Activated CD8-positive, alpha-beta T cell treated with anti-CD3 and anti-CD28 coated beads, Interleukin-2, amount 10 ng/mL, durations not matched to agents 7 days and 5 days (primary cell): ENCODE measurements around the gene GALNT17. TPM values are rescaled to one million over a fixed set of nuclear protein-coding genes. Genes with fewer than 3 reads are reported as not detected.
"Not testable (repeated sequence)": the region's sequence is repeated elsewhere in the genome, so short reads cannot be mapped to it uniquely, and the experiment has no call there.

ENCODE experiments used
- ATAC-seq: fragments of 150-1000 bp; cut with Tn5 transposase; one replicate; pipeline ENCODE4 v1.10.0; 2021; ENCODE audit warnings: moderate library complexity
- CTCF ChIA-PET: fragments of 350-600 bp; sonication (Branson Sonifier 250); formaldehyde crosslinking; loops from one replicate; lab custom pipeline; 2021; ENCODE audit warnings: antibody characterized with exemption; lab: Charles Lee
- POLR2A ChIA-PET: fragments of 350-600 bp; sonication (Branson Sonifier 250); formaldehyde crosslinking; loops from one replicate; lab custom pipeline; 2021; ENCODE audit warnings: antibody characterized with exemption; lab: Charles Lee
- DNase-seq: peaks from one replicate; pipeline ENCODE4 v3.0.0-alpha.2; 2020
- H3K27ac Mint-ChIP-seq: one replicate; pipeline ENCODE4 v1.8.0; 2021; ENCODE audit warnings: mild to moderate bottlenecking, mixed read lengths
- H3K27me3 Mint-ChIP-seq: one replicate; pipeline ENCODE4 v1.8.0; 2021; ENCODE audit warnings: low read depth, mixed read lengths
- H3K36me3 Mint-ChIP-seq: one replicate; pipeline ENCODE4 v1.8.0; 2021; ENCODE audit warnings: low read depth, mixed read lengths
- H3K4me1 Mint-ChIP-seq: one replicate; pipeline ENCODE4 v1.8.0; 2021; ENCODE audit warnings: low read depth, mixed read lengths
- H3K4me3 Mint-ChIP-seq: one replicate; pipeline ENCODE4 v1.8.0; 2021; ENCODE audit warnings: mild to moderate bottlenecking, mixed read lengths
- H3K9me3 Mint-ChIP-seq: one replicate; pipeline ENCODE4 v1.8.0; 2022; ENCODE audit warnings: mixed read lengths; ENCODE audit not compliant: insufficient read depth
- total RNA-seq, 2 experiments: library from RNA; stranded (reverse); gene quantifications; one replicate each; pipeline ENCODE4 v1.2.3, GENCODE V29; 2021

Gene GALNT17
- total RNA-seq, 2 experiments from 2014 or later = not detected

DNA sequence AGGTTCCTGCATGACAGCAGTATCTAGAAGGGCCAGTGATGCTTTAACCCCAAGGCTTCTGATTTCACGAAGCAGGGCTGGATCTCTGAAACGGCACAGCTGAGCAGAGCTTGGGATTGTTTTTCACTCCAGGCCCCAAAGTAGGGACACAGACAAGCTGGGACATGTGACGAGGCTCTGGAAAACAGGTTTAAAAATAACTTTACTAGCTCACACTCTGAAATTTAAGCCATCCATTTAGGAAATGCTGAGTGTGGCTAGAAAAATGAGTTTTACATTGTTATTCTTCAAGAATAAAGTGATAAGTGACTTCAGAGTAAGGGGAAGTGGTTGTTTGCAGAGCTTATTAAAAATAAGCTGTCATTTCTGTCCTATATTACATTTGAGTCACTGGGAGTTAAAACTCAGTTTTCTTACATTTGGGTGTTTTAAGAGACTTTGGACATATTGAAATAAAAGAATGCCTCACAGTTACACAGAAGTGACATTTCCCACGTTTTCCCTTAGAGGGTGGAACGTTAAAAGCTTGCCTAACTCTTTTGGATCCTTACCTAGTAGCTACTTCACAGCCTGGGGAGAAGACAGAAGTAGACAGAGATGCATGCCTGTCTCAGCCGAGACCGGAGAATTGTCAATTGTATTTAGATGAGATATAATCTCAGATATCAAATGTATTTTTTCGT, 107.8 kb downstream of the GALNT17 start:
- ATAC-seq = no peak
- Mint-ChIP-seq H3K36me3 (no peaks in the 10 kb centered on the region), H3K27ac (no peak overlapping the region), H3K27me3 (no peaks in the 10 kb centered on the region), H3K4me1 (no peaks in the 10 kb centered on the region), H3K4me3 (no peak overlapping the region), H3K9me3 (peaks cover 21% of the 10 kb centered on the region)
- POLR2A ChIA-PET = no interaction called here
- CTCF ChIA-PET = no interaction called here
- DNase-seq = no peak

DNA sequence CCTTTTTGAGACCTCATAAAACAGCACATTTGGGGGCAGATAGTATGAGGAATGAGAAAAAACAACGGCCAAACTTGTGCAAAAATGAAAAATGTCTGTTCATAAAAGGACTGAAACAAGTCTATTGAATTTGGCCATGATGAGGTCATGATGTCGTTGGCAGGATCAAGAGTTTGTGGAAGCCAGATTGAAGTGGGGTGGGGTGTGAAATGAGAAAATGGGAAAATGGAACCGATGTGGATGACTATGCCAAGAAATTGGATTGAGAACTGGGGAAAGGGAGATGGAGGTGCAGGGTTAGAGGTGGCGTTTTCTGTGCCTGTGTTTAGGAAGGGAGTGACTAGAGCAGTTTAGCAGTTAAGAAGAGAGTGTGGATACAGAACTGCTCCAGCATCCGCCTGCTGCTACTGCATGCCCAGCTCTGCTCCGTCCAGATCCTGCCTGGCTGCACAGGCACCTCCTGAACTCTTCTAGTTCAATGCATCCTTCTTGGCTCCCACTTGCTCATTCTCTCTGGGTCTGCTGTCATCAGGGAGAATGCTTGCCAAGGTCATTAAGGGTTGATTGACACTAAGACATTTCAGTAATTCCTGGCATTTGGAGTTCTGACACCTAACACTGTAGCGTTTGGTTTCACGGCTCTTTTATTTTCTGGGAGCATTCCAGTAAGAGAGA, 111.9 kb downstream of the GALNT17 start:
- Mint-ChIP-seq H3K9me3 (peaks cover 28% of the 10 kb centered on the region), H3K27ac (no peak overlapping the region), H3K4me1 (no peaks in the 10 kb centered on the region), H3K36me3 (no peaks in the 10 kb centered on the region), H3K27me3 (no peaks in the 10 kb centered on the region), H3K4me3 (no peak overlapping the region)
- no peak for DNase-seq
- CTCF ChIA-PET = no interaction called here
- no peak for ATAC-seq
- POLR2A ChIA-PET = no interaction called here

DNA sequence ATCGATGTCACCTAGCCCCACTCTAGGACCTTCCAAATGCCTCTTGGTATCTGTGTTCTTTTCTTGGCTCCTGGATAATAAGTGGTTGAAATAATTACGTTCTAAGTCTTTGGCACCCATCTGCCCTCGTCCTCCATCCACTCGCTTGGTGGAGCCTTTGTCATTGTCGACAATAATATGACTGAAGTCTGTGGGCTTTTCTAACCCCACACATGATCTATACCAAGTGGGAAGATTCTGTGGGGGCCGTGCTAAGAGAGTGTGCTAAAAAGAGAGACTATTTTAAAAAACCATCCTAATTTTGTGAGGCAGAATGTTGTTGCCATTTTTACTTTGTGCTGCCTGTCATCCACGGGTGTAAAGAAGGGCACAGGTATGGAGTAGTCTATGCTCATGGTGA, 113.1 kb downstream of the GALNT17 start:
- Mint-ChIP-seq H3K4me3 (no peak overlapping the region), H3K36me3 (no peaks in the 10 kb centered on the region), H3K27me3 (no peaks in the 10 kb centered on the region), H3K9me3 (peaks cover 28% of the 10 kb centered on the region), H3K4me1 (no peaks in the 10 kb centered on the region), H3K27ac (no peak overlapping the region)
- no peak for DNase-seq
- ChIA-PET CTCF (no interaction called here), POLR2A (no interaction called here)
- ATAC-seq = no peak

DNA sequence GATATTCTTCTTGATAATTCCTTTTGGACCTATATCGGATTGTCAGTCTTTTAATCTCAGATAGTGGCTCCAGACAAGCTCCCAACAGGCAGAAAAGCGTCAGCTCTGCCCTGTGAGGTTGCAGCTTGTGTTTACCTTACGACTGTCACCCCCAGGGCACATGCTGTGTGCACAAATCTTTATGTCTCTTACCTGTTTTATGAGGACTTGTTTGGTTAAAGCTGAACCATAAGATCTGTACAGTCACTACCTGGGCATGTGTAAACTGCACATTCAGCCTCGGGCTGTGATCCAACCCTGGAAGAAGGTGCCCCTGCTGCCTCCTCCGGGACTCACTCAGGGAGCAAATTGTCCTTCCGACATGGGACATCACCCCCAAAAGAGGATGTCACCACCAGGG, 119.8 kb downstream of the GALNT17 start:
- Mint-ChIP-seq H3K27me3 (no peaks in the 10 kb centered on the region), H3K27ac (no peak overlapping the region), H3K4me3 (no peak overlapping the region), H3K36me3 (no peaks in the 10 kb centered on the region), H3K9me3 (peaks cover 22% of the 10 kb centered on the region), H3K4me1 (no peaks in the 10 kb centered on the region)
- no peak for ATAC-seq
- POLR2A ChIA-PET = no interaction called here
- no peak for DNase-seq
- CTCF ChIA-PET = no interaction called here

GRCh38 chr7:71254751-71255150, 122.8 kb downstream of the GALNT17 start:
- H3K36me3 Mint-ChIP-seq = no peaks in the 10 kb centered on the region
- H3K27ac Mint-ChIP-seq = no peak overlapping the region
- no peaks in the 10 kb centered on the region for H3K4me1 Mint-ChIP-seq
- ChIA-PET POLR2A (no interaction called here), CTCF (no interaction called here)
- peaks cover 25% of the 10 kb centered on the region for H3K9me3 Mint-ChIP-seq
- ATAC-seq (no peak), DNase-seq (no peak)
- H3K4me3 Mint-ChIP-seq = no peak overlapping the region
- H3K27me3 Mint-ChIP-seq = no peaks in the 10 kb centered on the region

- H3K27me3 Mint-ChIP-seq = no peaks in the 10 kb centered on the region
- POLR2A ChIA-PET = no interaction called here
- peaks cover 25% of the 10 kb centered on the region for H3K9me3 Mint-ChIP-seq
- DNase-seq = no peak
- CTCF ChIA-PET = no interaction called here
- no peaks in the 10 kb centered on the region for H3K36me3 Mint-ChIP-seq
- H3K4me1 Mint-ChIP-seq = no peaks in the 10 kb centered on the region
- no peak for ATAC-seq
- no peak overlapping the region for H3K4me3 Mint-ChIP-seq
- H3K27ac Mint-ChIP-seq = no peak overlapping the region
These were observed 123.7 kb downstream of the GALNT17 start for GRCh38 chr7:71255537-71256178.

DNA sequence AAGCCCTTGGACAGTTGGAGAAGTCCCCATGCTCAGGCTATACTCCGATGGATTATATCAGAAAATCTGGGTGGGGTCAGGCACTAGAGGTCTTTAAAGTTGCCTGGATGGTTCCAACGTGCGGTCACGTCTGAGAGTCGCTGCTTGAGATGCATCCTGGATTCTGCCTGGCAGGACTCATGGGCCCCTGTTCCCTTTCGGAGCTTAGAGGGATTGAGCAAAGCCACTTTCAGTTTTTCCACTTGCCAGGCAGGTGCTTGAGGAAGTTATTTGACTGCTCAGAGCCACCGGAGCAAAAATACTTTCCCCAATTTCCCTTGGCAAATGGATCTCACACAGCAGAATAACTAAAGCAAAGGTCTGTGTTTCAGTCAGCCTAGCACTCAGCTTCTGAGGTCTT, 129.1 kb downstream of the GALNT17 start:
- Mint-ChIP-seq H3K4me1 (no peaks in the 10 kb centered on the region), H3K4me3 (no peak overlapping the region), H3K36me3 (no peaks in the 10 kb centered on the region), H3K9me3 (peaks cover 14% of the 10 kb centered on the region), H3K27ac (no peak overlapping the region), H3K27me3 (no peaks in the 10 kb centered on the region)
- DNase-seq (no peak), ATAC-seq (no peak)
- CTCF ChIA-PET = no interaction called here
- POLR2A ChIA-PET = no interaction called here

DNA sequence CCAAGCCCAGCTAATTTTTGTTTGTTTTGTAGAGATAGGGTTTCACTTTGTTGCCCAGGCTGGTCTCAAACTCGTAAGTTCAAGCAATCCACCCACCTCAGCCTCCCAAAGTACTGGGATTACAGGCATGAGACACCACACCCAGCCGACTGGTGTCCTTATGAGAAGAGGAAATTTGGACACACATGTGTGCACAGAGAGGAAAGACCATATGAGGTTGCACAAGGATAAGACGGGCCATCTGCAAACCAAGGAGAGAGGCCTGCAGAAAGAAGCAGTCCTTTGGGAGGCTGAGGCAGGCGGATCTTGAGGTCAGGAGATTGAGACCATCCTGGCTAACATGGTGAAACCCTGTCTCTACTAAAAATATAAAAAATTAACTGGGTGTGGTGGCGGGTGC, 130.9 kb downstream of the GALNT17 start:
- H3K27ac Mint-ChIP-seq, ATAC-seq, H3K4me1 Mint-ChIP-seq, H3K27me3 Mint-ChIP-seq, CTCF ChIA-PET, H3K4me3 Mint-ChIP-seq, POLR2A ChIA-PET, DNase-seq, H3K36me3 Mint-ChIP-seq: not testable (repeated sequence)
- H3K9me3 Mint-ChIP-seq = peaks cover 18% of the 10 kb centered on the region

- DNase-seq (no peak), ATAC-seq (no peak)
- CTCF ChIA-PET = no interaction called here
- Mint-ChIP-seq H3K4me3 (no peak overlapping the region), H3K27me3 (no peaks in the 10 kb centered on the region), H3K36me3 (no peaks in the 10 kb centered on the region), H3K27ac (no peak overlapping the region), H3K9me3 (peaks cover 13% of the 10 kb centered on the region), H3K4me1 (no peaks in the 10 kb centered on the region)
- POLR2A ChIA-PET = no interaction called here
These were observed 132.1 kb downstream of the GALNT17 start for GRCh38 chr7:71264005-71264404.

DNA sequence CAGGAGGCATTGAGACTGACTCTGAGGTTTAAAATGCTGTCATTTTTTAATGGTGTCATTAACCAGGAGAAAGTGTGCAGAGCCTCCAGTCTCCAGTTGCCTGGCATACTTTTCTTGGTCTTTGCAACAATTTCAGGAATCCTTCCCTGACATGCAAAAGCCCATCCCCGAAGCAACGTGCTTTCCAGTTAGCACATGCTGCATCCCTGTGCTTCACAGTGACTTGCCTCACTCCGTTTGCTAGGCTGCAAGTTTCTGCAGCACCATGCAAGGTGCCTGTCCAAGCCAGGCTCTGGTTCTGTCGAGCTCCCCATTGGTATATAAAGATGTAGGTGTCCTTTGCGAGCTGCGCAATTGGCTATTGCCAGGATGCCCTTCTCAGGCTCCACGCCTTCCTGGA, 135.0 kb downstream of the GALNT17 start:
- H3K27ac Mint-ChIP-seq = no peak overlapping the region
- H3K4me1 Mint-ChIP-seq = no peaks in the 10 kb centered on the region
- ATAC-seq (no peak), DNase-seq (no peak)
- ChIA-PET POLR2A (no interaction called here), CTCF (no interaction called here)
- H3K4me3 Mint-ChIP-seq = no peak overlapping the region
- no peaks in the 10 kb centered on the region for H3K36me3 Mint-ChIP-seq
- H3K27me3 Mint-ChIP-seq = no peaks in the 10 kb centered on the region
- peaks cover 13% of the 10 kb centered on the region for H3K9me3 Mint-ChIP-seq

DNA sequence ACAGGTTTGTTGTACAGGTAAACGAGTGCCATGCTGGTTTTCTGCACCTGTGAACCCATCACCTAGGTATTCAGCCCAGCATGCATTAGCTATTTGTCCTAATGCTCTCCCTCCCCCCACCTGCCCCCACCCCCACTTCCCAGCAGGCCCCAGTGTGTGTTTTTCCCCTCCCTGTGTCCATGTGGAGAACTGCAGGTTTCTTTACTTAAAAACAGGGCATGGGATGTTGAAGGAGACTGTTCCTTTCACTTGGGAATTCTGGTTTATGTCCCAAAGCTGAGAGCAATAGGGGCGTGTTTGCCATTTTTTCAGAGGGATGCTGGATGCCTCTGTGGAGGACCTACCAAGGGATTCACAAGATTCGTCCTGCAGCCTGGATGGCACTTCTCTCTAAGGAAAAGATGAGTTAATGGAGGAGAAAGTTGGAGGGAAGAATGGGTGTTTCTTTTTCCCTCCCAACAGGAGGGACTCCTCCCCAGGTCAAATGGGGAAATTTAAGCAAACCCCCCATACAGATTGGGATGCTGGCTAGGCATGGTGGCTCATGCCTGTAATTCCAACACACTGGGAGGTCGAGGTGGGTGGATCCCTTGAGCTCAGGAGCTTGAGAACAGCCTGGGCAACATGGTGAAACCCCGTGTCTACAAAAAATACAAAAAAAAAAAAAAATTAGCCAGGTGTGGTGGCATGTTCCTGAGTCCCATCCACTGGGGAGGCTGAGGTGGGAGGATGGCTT, 136.0 kb downstream of the GALNT17 start:
- DNase-seq (no peak), ATAC-seq (no peak)
- Mint-ChIP-seq H3K27me3 (no peaks in the 10 kb centered on the region), H3K4me3 (no peak overlapping the region), H3K4me1 (no peaks in the 10 kb centered on the region), H3K36me3 (no peaks in the 10 kb centered on the region), H3K27ac (no peak overlapping the region), H3K9me3 (peaks cover 13% of the 10 kb centered on the region)
- POLR2A ChIA-PET = no interaction called here
- CTCF ChIA-PET = no interaction called here

DNA sequence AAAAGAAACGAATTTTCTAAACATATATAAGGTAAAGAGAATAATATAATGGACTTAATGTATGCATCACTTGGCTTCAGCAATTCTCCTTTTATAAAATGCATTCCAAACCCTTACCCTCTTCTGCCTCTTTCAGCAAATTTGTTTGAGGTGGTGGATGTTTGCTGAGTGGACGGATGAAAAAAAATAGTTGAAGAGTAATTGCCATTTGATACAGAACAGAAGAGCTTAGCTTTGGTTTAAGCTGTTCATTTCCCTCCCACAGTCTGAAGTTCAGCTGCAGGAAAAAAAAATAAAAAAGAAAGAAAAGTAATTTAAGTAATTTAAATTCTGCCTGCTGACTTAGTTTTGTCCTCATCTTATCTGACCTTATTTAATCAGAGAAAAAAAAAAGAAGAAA, 138.6 kb downstream of the GALNT17 start:
- Mint-ChIP-seq H3K27me3 (no peaks in the 10 kb centered on the region), H3K27ac (no peak overlapping the region), H3K4me1 (no peaks in the 10 kb centered on the region), H3K36me3 (no peaks in the 10 kb centered on the region), H3K4me3 (no peak overlapping the region), H3K9me3 (peaks cover 9% of the 10 kb centered on the region)
- CTCF ChIA-PET = no interaction called here
- POLR2A ChIA-PET = no interaction called here
- DNase-seq = no peak
- no peak for ATAC-seq
